Chondrocyte (in vitro differentiated cells): Measurements from ENCODE around the gene DISC1. TPM values are rescaled to one million over a fixed set of nuclear protein-coding genes. Genes with fewer than 3 reads are reported as not detected.

Source experiments
- DNase-seq: peaks from one replicate; pipeline ENCODE4 v3.0.0; 2021; ENCODE audit warnings: mixed read lengths, low spot score
- H3K27ac Mint-ChIP-seq: one replicate; pipeline ENCODE4 v1.8.0; 2021; ENCODE audit warnings: mild to moderate bottlenecking, moderate library complexity, mixed read lengths; ENCODE audit not compliant: unreplicated experiment
- H3K27me3 Mint-ChIP-seq: 2 replicates; pipeline ENCODE4 v1.8.0; 2021; ENCODE audit warnings: low read depth, mixed read lengths
- H3K36me3 Mint-ChIP-seq: 2 replicates; pipeline ENCODE4 v1.8.0; 2021; ENCODE audit warnings: low read depth, mixed read lengths
- H3K4me1 Mint-ChIP-seq: 2 replicates; pipeline ENCODE4 v1.8.0; 2021; ENCODE audit warnings: low read depth, mild to moderate bottlenecking, mixed read lengths
- H3K4me3 Mint-ChIP-seq: one replicate; pipeline ENCODE4 v1.8.0; 2021; ENCODE audit warnings: mild to moderate bottlenecking, moderate library complexity, mixed read lengths; ENCODE audit not compliant: unreplicated experiment
- H3K9me3 Mint-ChIP-seq: 2 replicates; pipeline ENCODE4 v1.8.0; 2021; ENCODE audit warnings: low read depth, mixed read lengths
- CTCF ChIP-seq: fragments of 200-600 bp; sonication (generic); IDR thresholded peaks from 2 replicates; pipeline ENCODE4 v1.5.0; 2021; ENCODE audit warnings: antibody characterized with exemption, mild to moderate bottlenecking, moderate library complexity
- total RNA-seq: library from RNA; stranded (reverse); gene quantifications from 3 replicates; pipeline ENCODE4 v1.2.1, GENCODE V29; 2021

Gene DISC1
- total RNA-seq, 1 donor from 2014 or later, result 5.0 TPM

GRCh38 chr1:231883382-231883781, 256.8 kb downstream of the DISC1 start:
- no peak for TF ChIP-seq CTCF
- Mint-ChIP-seq H3K9me3 (no peaks in the 10 kb centered on the region), H3K27ac (no peak overlapping the region), H3K36me3 (peaks cover 1% of the 10 kb centered on the region), H3K4me3 (no peak overlapping the region), H3K27me3 (no peaks in the 10 kb centered on the region), H3K4me1 (peaks cover 30% of the 10 kb centered on the region)
- DNase-seq, result no peak

GRCh38 chr1:231885209-231885854, 258.7 kb downstream of the DISC1 start:
- peaks cover 1% of the 10 kb centered on the region for H3K36me3 Mint-ChIP-seq
- no peak overlapping the region for H3K4me3 Mint-ChIP-seq
- H3K27ac Mint-ChIP-seq, result peak overlapping the region; percentile 92
- no peak for TF ChIP-seq CTCF
- H3K9me3 Mint-ChIP-seq, result no peaks in the 10 kb centered on the region
- no peak for DNase-seq
- no peaks in the 10 kb centered on the region for H3K27me3 Mint-ChIP-seq
- H3K4me1 Mint-ChIP-seq, result peaks cover 30% of the 10 kb centered on the region

- Mint-ChIP-seq H3K27me3 (no peaks in the 10 kb centered on the region), H3K36me3 (no peaks in the 10 kb centered on the region), H3K4me3 (no peak overlapping the region), H3K27ac (no peak overlapping the region), H3K4me1 (peaks cover 30% of the 10 kb centered on the region), H3K9me3 (no peaks in the 10 kb centered on the region)
- no peak for DNase-seq
- TF ChIP-seq CTCF, result no peak
These were observed 260.6 kb downstream of the DISC1 start for GRCh38 chr1:231887166-231887565.

- H3K36me3 Mint-ChIP-seq, result no peaks in the 10 kb centered on the region
- no peaks in the 10 kb centered on the region for H3K9me3 Mint-ChIP-seq
- H3K4me1 Mint-ChIP-seq, result peaks cover 30% of the 10 kb centered on the region
- no peak overlapping the region for H3K27ac Mint-ChIP-seq
- no peak for TF ChIP-seq CTCF
- no peak overlapping the region for H3K4me3 Mint-ChIP-seq
- H3K27me3 Mint-ChIP-seq, result no peaks in the 10 kb centered on the region
- no peak for DNase-seq
These were observed 261.3 kb downstream of the DISC1 start for GRCh38 chr1:231887866-231888265.

- peaks cover 14% of the 10 kb centered on the region for H3K4me1 Mint-ChIP-seq
- DNase-seq, result no peak
- H3K9me3 Mint-ChIP-seq, result peaks cover 5% of the 10 kb centered on the region
- H3K4me3 Mint-ChIP-seq, result no peak overlapping the region
- H3K27me3 Mint-ChIP-seq, result no peaks in the 10 kb centered on the region
- no peak overlapping the region for H3K27ac Mint-ChIP-seq
- H3K36me3 Mint-ChIP-seq, result peaks cover 3% of the 10 kb centered on the region
- TF ChIP-seq CTCF, result no peak
These were observed 264.2 kb downstream of the DISC1 start for GRCh38 chr1:231890791-231891190.
